Amniotic epithelial cell (primary cell): ENCODE measurements around the gene TMCO1.
"Not testable (repeated sequence)": the region's sequence is repeated elsewhere in the genome, so short reads cannot be mapped to it uniquely, and the experiment has no call there.

Source experiments
- DNase-seq: peaks from one replicate; pipeline ENCODE4 v3.0.0-alpha.2; 2010; ENCODE audit warnings: low read depth

Gene TMCO1

DNA sequence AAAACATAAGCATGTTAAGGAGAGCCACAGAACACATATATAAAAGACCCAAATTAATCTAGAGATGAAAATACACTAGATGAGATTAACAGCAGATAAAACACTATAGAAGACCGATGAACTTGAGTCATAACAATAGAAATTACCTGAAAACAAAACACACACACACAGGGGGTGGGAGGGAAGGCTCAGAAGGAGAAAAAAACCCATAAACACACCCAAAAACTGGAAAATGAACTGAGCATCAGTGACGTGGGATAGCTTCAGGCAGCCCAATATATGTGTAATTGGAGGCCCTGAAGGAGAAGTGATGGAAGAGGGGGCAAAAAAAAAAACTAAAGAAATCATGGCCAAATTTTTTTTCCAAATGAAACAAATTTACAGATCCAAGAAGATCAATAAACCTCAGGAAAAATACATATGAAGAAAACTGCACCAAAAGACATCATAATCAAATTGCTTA, 81.7 kb downstream of the TMCO1 start:
- no peak for DNase-seq

DNA sequence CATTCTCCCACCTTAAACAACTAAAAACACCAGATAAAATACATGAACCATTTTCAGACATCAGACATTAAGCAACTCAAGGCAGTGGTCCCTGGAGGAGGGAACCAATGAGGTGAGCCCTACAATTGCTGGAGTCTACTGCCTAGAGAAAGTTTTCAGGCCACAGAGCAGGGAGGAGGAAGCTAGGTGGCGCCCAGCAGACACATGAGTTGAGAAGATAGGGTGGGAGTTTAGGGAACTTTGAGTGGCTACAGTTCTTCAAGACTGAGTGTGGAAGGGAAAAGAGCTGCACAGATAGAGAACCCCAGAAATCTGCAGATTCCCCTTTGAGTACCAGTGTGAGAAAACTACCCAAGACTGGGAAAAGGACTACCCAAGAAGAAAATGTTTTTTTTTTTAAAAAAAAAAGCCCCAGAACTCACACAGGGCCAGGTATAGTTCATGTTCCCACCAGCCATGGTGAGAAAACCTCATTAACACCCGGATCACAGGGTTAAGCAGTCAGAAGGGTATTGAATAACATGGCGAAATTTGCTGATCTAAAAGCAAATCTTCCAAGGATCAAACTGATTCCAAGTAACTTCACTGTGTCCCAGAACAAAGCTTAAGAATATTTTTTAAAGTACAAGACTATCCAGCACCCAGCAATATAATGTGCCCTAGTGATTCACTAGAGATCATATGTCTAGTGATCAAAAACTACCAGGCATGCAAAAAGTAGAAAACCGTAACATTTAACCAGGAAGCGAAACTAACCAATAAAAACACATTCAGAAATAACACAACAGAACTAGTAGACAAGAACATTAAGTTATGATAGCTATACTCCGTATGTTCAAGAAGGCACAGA, 82.3 kb downstream of the TMCO1 start:
- DNase-seq, result peak; percentile 18

DNA sequence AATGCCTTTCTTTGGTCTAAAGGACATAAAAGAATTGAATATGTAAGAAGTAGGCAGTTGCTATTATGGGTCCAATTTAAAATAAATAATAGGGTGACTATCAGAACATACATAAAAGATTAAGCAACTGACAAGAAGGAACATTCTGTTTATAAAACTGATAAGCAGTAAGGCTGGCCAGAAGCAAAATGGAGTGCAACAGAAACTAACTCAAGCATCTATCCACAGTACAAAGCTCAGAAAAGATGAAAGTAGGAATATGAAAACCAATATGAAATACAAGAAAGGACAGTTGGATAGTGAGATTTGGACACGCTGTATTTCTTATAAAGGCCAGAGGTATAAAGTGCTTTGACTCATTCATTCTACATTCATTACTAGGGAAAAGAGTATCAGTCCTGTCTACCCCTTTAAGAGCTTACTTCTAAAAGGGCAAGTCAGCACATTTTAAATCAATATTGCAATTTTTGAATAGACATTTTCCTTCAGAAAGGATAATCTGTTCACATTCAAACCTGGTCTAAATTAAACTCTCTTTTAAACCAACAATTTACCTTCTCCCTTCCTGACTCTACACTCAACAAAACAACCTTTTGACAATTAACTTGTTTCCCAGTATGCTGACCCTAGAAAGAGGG, 84.7 kb downstream of the TMCO1 start:
- peak; percentile 23 for DNase-seq

GRCh38 chr1:165680773-165681172, 87.9 kb downstream of the TMCO1 start:
- DNase-seq, result not testable (repeated sequence)

DNA sequence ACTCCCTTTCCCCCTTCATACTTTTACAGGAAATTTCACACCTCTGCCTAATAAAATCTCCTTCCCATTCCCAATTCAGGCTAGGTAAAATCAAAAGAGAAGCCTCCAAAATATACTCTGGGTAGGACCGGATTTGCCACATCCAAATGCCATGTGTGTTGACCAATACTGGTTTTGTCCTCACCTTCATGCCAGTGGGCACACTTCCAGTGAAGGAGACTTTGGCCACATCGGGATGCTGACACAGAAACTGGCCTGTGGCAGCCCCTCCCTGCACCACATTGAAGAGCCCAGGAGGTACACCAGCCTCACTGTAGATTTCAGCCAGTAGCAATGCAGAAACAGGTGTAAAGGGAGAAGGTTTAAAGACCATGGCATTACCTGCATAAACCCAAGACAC, 88.4 kb downstream of the TMCO1 start:
- no peak for DNase-seq

GRCh38 chr1:165679282-165680036, 89.2 kb downstream of the TMCO1 start:
- DNase-seq, result no peak

GRCh38 chr1:165678509-165678908, 90.2 kb downstream of the TMCO1 start:
- DNase-seq, result no peak
